Thoracic aorta (tissue), 2 donors: Measurements from ENCODE around the gene WDFY3. TPM values are rescaled to one million over a fixed set of nuclear protein-coding genes. Genes with fewer than 3 reads are reported as not detected.

Experiments
- ATAC-seq: fragments of 150-250 bp; one replicate; pipeline ENCODE4 v1.8.0; 2017; ENCODE audit warnings: low read depth; ENCODE audit not compliant: insufficient number of reproducible peaks, low FRiP score
- DNase-seq: peaks from one replicate; pipeline ENCODE4 v3.0.0-alpha.2; 2020; ENCODE audit warnings: low spot score
- H3K27ac ChIP-seq, 2 donors: fragments of 200-600 bp; sonication (generic); 1 replicate in 1 of 2; 2 replicates in 1 of 2; pipeline ENCODE4 v1.5.1; 2016; ENCODE audit warnings: mild to moderate bottlenecking in 2 of 2, moderate library complexity in 2 of 2
- H3K27me3 ChIP-seq: fragments of 200-600 bp; sonication (generic); replicated peaks from 2 replicates; pipeline ENCODE4 v1.6.0; 2016; ENCODE audit warnings: mild to moderate bottlenecking; ENCODE audit not compliant: insufficient read depth
- H3K36me3 ChIP-seq: fragments of 200-600 bp; sonication (generic); one replicate; pipeline ENCODE4 v1.5.1; 2016
- H3K4me1 ChIP-seq, 2 donors: fragments of 200-600 bp; sonication (generic); 1 replicate in 1 of 2; 2 replicates in 1 of 2; pipeline versions ENCODE4 v1.5.1 to v1.6.0; 2016; ENCODE audit warnings: low read depth in 2 of 2, mild to moderate bottlenecking in 1 of 2; ENCODE audit not compliant: control insufficient read depth in 1 of 2
- H3K4me3 ChIP-seq: fragments of 200-600 bp; sonication (generic); 2 replicates; pipeline ENCODE4 v1.5.1; 2016; ENCODE audit warnings: mild to moderate bottlenecking
- H3K9me3 ChIP-seq: fragments of 200-600 bp; sonication (generic); 2 replicates; pipeline ENCODE4 v1.5.1; 2016
- total RNA-seq, 2 donors: library from RNA; depleted of rRNA; stranded (reverse); fragments of >200 nt; gene quantifications; one replicate each; pipeline versions ENCODE4 v1.1.0 to v1.2.3, GENCODE V29; 2016
- TF ChIP-seq, protein P1 (sequence below): fragments of 200-600 bp; sonication (generic); IDR thresholded peaks from one replicate; pipeline ENCODE4 v1.5.1; 2019; ENCODE audit warnings: antibody characterized with exemption

WDFY3 gene
- total RNA-seq, 2 donors from 2014 or later = 116 to 140 TPM

- no peak overlapping the region for H3K27ac ChIP-seq
- no peak for ATAC-seq
- H3K4me1 ChIP-seq = peaks cover 15 to 23% of the 10 kb centered on the region in 2 donors
- H3K4me3 ChIP-seq = no peak overlapping the region
- H3K36me3 ChIP-seq = peaks cover 8% of the 10 kb centered on the region
- no peaks in the 10 kb centered on the region for H3K9me3 ChIP-seq
- no peaks in the 10 kb centered on the region for H3K27me3 ChIP-seq
- DNase-seq = no peak
- TF ChIP-seq, protein P1, sequence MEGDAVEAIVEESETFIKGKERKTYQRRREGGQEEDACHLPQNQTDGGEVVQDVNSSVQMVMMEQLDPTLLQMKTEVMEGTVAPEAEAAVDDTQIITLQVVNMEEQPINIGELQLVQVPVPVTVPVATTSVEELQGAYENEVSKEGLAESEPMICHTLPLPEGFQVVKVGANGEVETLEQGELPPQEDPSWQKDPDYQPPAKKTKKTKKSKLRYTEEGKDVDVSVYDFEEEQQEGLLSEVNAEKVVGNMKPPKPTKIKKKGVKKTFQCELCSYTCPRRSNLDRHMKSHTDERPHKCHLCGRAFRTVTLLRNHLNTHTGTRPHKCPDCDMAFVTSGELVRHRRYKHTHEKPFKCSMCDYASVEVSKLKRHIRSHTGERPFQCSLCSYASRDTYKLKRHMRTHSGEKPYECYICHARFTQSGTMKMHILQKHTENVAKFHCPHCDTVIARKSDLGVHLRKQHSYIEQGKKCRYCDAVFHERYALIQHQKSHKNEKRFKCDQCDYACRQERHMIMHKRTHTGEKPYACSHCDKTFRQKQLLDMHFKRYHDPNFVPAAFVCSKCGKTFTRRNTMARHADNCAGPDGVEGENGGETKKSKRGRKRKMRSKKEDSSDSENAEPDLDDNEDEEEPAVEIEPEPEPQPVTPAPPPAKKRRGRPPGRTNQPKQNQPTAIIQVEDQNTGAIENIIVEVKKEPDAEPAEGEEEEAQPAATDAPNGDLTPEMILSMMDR = no peak
These were observed 35.2 kb downstream of the WDFY3 start for GRCh38 chr4:84931274-84931673.

DNA sequence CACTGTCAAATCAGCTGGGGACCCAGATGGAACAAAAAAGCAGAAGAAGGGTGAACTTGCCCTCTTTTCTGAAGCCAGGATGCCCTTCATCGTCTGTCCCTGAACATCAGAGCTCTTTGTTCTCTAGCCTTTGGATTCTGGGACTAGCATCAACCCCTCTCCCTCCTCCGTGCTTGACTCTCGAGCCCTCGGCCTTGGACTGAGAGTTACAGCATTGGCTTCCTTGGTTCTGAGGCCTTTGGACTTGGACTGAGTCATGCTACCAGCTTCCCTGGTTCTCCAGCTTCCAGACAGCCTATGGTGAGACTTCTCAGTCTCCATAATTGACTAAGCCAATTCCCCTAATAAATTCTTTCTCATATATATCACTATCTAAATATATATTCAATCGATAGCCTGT is 38.4 kb downstream of the WDFY3 start:
- Histone ChIP-seq H3K27ac (no peak overlapping the region), H3K4me1 (peaks cover 18 to 30% of the 10 kb centered on the region in 2 donors), H3K4me3 (no peak overlapping the region), H3K9me3 (no peaks in the 10 kb centered on the region), H3K27me3 (no peaks in the 10 kb centered on the region), H3K36me3 (peaks cover 8% of the 10 kb centered on the region)
- no peak for DNase-seq
- TF ChIP-seq, protein P1 = no peak
- no peak for ATAC-seq

GRCh38 chr4:84927428-84927827 is 39.1 kb downstream of the WDFY3 start:
- H3K4me3 ChIP-seq = no peak overlapping the region
- peaks cover 8% of the 10 kb centered on the region for H3K36me3 ChIP-seq
- H3K4me1 ChIP-seq = peaks cover 12 to 24% of the 10 kb centered on the region in 2 donors
- no peak for DNase-seq
- H3K27ac ChIP-seq = no peak overlapping the region
- no peaks in the 10 kb centered on the region for H3K27me3 ChIP-seq
- TF ChIP-seq, protein P1 = no peak
- H3K9me3 ChIP-seq = no peaks in the 10 kb centered on the region
- ATAC-seq = no peak

GRCh38 chr4:84925558-84925957 is 40.9 kb downstream of the WDFY3 start:
- H3K27me3 ChIP-seq = no peaks in the 10 kb centered on the region
- H3K9me3 ChIP-seq = no peaks in the 10 kb centered on the region
- H3K4me3 ChIP-seq = no peak overlapping the region
- no peak for DNase-seq
- TF ChIP-seq, protein P1 = no peak
- peaks cover 16 to 20% of the 10 kb centered on the region in 2 donors for H3K4me1 ChIP-seq
- ATAC-seq = no peak
- H3K27ac ChIP-seq = no peak overlapping the region
- peaks cover 8% of the 10 kb centered on the region for H3K36me3 ChIP-seq

DNA sequence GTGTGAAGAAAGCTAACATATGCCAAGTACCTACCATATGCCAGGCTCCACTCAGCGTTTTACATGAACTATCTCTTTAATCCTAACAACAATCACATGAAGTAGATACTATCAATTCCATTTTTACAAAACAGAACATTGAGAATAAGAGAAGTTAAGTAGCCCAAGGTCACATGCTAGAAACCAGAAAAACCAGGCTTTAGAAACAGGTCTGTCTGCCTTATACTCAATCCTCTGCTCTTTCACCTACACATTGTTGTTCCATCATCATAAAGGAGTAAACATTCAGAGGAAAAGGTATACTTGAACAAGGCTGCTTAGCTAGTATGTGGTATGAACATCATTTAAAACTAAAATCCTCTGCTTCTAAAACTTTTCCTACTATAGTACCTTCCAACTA is 42.1 kb downstream of the WDFY3 start:
- Histone ChIP-seq H3K4me3 (no peak overlapping the region), H3K27me3 (no peaks in the 10 kb centered on the region), H3K27ac (no peak overlapping the region)

More for the DNA sequence above, 42.1 kb downstream of the WDFY3 start:
- H3K9me3 ChIP-seq = no peaks in the 10 kb centered on the region
- DNase-seq = no peak
- ATAC-seq = no peak
- TF ChIP-seq, protein P1 = no peak
- H3K4me1 ChIP-seq = peaks cover 22 to 31% of the 10 kb centered on the region in 2 donors
- H3K36me3 ChIP-seq = peaks cover 5% of the 10 kb centered on the region
